ENCODE measurements around the gene RASSF10. TPM values are rescaled to one million over a fixed set of nuclear protein-coding genes. Genes with fewer than 3 reads are reported as not detected.

Gene RASSF10
- total RNA-seq, 1 experiment from 2014 or later = 2.4 TPM

DNA sequence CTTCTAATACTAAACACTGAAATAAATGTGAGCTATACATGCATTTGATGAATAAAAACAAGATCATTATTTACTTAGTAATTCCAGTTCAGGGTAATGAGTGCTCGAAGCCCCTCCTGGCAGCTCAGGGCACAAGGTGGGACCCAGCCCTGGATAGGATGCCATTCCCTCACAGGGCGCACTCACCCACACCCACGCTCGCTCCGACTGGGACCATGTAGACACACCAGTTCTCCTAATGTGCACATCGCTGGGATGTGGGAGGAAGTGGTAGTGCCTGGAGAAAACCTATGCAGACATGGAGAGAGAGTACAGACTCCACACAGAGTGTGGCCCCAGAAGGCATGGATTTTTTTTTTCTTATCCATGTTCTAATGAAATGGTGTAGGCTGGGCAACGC is 44.5 kb upstream of the RASSF10 start:
- H3K4me2 ChIP-seq (ENCODE audit: insufficient read depth, insufficient read length, low read length) = no peak overlapping the region
- no peak overlapping the region for H3K4me3 Mint-ChIP-seq
- no peak overlapping the region for H3K23ac ChIP-seq (ENCODE audit: insufficient read length, low read depth, low read length)
- no peak overlapping the region for H3K27ac ChIP-seq (ENCODE audit: insufficient read length, low read depth, low read length)
- no peak overlapping the region for H2BK12ac ChIP-seq (ENCODE audit: insufficient read length, low read depth, low read length)
- no peaks in the 10 kb centered on the region for H3K36me3 Mint-ChIP-seq (ENCODE audit: insufficient read depth in 1 of 3, low read depth in 3 of 3)
- H3K9ac ChIP-seq (ENCODE audit: extremely low read depth, insufficient read length, low read length) = no peak overlapping the region
- H4K5ac ChIP-seq (ENCODE audit: insufficient read length, low read depth, low read length) = no peak overlapping the region
- H3T11ph ChIP-seq (ENCODE audit: low read length) = no peak overlapping the region
- no peaks in the 10 kb centered on the region for H3K9me3 ChIP-seq (ENCODE audit: control insufficient read depth, low read depth, low read length)
- no peak overlapping the region for H3K14ac ChIP-seq (ENCODE audit: insufficient read depth, low read length)
- H3K23me2 ChIP-seq (ENCODE audit: insufficient read length, low read depth, low read length, poor library complexity, severe bottlenecking) = no peaks in the 10 kb centered on the region
- H3K4me1 Mint-ChIP-seq = peaks cover 21% of the 10 kb centered on the region in 2 experiments
- no peak overlapping the region for H3K18ac ChIP-seq (ENCODE audit: insufficient read length, low read depth, low read length)
- H2AK5ac ChIP-seq (ENCODE audit: insufficient read length, low read length) = no peak overlapping the region
- no peaks in the 10 kb centered on the region for H3K79me1 ChIP-seq (ENCODE audit: insufficient read depth, low read depth, low read length, poor library complexity, severe bottlenecking)
- 0 out of 2 replicates have a peak, but pooled peaks cover 4% of the 10 kb centered on the region for H3K79me2 ChIP-seq (ENCODE audit: insufficient read depth, low read length)
- H3K27me3 Mint-ChIP-seq (ENCODE audit: low read depth) = 0 out of 2 replicates have a peak, but pooled peaks cover 2% of the 10 kb centered on the region
- no peak overlapping the region for H2BK5ac ChIP-seq (ENCODE audit: insufficient read length, low read length)
- no peak overlapping the region for H4K8ac ChIP-seq (replicated peaks; ENCODE audit: insufficient read length, low read depth, low read length)
- no peak overlapping the region for H2BK15ac ChIP-seq (ENCODE audit: low read depth, low read length)
- H2AFZ ChIP-seq (ENCODE audit: low read length) = no peak overlapping the region
- TF ChIP-seq, protein P1, sequence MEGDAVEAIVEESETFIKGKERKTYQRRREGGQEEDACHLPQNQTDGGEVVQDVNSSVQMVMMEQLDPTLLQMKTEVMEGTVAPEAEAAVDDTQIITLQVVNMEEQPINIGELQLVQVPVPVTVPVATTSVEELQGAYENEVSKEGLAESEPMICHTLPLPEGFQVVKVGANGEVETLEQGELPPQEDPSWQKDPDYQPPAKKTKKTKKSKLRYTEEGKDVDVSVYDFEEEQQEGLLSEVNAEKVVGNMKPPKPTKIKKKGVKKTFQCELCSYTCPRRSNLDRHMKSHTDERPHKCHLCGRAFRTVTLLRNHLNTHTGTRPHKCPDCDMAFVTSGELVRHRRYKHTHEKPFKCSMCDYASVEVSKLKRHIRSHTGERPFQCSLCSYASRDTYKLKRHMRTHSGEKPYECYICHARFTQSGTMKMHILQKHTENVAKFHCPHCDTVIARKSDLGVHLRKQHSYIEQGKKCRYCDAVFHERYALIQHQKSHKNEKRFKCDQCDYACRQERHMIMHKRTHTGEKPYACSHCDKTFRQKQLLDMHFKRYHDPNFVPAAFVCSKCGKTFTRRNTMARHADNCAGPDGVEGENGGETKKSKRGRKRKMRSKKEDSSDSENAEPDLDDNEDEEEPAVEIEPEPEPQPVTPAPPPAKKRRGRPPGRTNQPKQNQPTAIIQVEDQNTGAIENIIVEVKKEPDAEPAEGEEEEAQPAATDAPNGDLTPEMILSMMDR (conservative IDR thresholded peaks at IDR 0.05) = no peak
- no peaks in the 10 kb centered on the region for H3K27me3 ChIP-seq (ENCODE audit: insufficient read depth, low read length)
- no CpG with 5 or more reads among the region's 7 CpGs for WGBS (ENCODE audit: extremely low coverage, insufficient read length, low lambda C conversion rate)
- no peaks in the 10 kb centered on the region; a peak in 1 of 5 replicates for H3K9me3 Mint-ChIP-seq
- H3K4me1 ChIP-seq (ENCODE audit: insufficient read depth, low read length) = no peaks in the 10 kb centered on the region
- no peak overlapping the region for H2BK120ac ChIP-seq (ENCODE audit: low read depth, low read length, poor library complexity, severe bottlenecking)
- no peak overlapping the region for H2BK20ac ChIP-seq (ENCODE audit: low read depth, low read length, poor library complexity, severe bottlenecking)
- no peaks in the 10 kb centered on the region for H4K20me1 ChIP-seq (ENCODE audit: control insufficient read depth, insufficient read depth, insufficient read length)
- H3K4ac ChIP-seq (ENCODE audit: low read depth, low read length) = no peak overlapping the region
- no peak overlapping the region for H3K27ac Mint-ChIP-seq
- no peak overlapping the region for H4K91ac ChIP-seq (ENCODE audit: insufficient read length, low read depth, low read length)
- no peak for DNase-seq
- H3K56ac ChIP-seq (ENCODE audit: insufficient read length, low read depth, low read length) = no peak overlapping the region

Measured in H9 (cell line).